Neural cell (in vitro differentiated cells): ENCODE results near the gene CREB3L1. TPM values are rescaled to one million over a fixed set of nuclear protein-coding genes. Genes with fewer than 3 reads are reported as not detected.

Source experiments
- H2AFZ ChIP-seq: fragments of 200-600, 300-800 bp; sonication (generic), shearing (Covaris generic); 2 replicates; pipeline ENCODE4 v1.6.0; 2014; ENCODE audit warnings: low read depth, mild to moderate bottlenecking, antibody characterized with exemption, low read length, moderate library complexity
- H3F3A ChIP-seq: fragments of 200-600 bp; shearing (Covaris generic); 2 replicates; pipeline ENCODE4 v1.6.1; 2016; ENCODE audit warnings: mild to moderate bottlenecking, moderate library complexity, mixed read lengths, antibody characterized with exemption, low read length; ENCODE audit not compliant: insufficient read depth, poor library complexity, severe bottlenecking
- H3K27ac ChIP-seq: fragments of 200-600, 300-800 bp; sonication (generic), shearing (Covaris generic); 2 replicates; pipeline ENCODE4 v1.5.1; 2014; ENCODE audit warnings: mild to moderate bottlenecking, low read length, moderate library complexity
- H3K27me3 ChIP-seq: fragments of 300-800, 200-600 bp; sonication (generic), shearing (Covaris generic); 2 replicates; pipeline ENCODE4 v1.6.0; 2014; ENCODE audit warnings: mild to moderate bottlenecking, low read depth, low read length, moderate library complexity; ENCODE audit not compliant: insufficient read depth
- H3K36me3 ChIP-seq: fragments of 300-800, 200-600 bp; sonication (generic), shearing (Covaris generic); 2 replicates; pipeline ENCODE4 v1.5.1; 2014; ENCODE audit warnings: mild to moderate bottlenecking, antibody characterized with exemption, low read length, moderate library complexity; ENCODE audit not compliant: insufficient read depth
- H3K4me2 ChIP-seq: fragments of 300-800, 200-600 bp; sonication (generic), shearing (Covaris generic); 2 replicates; pipeline ENCODE4 v1.6.0; 2014; ENCODE audit warnings: mild to moderate bottlenecking, low read length
- H3K4me3 ChIP-seq: fragments of 300-800, 200-600 bp; sonication (generic), shearing (Covaris generic); 2 replicates; pipeline ENCODE4 v1.5.1; 2014; ENCODE audit warnings: mild to moderate bottlenecking, low read length, moderate library complexity
- H3K79me2 ChIP-seq: fragments of 200-600 bp; shearing (Covaris generic); replicated peaks from 2 replicates; pipeline ENCODE4 v1.6.0; 2014; ENCODE audit warnings: mild to moderate bottlenecking, low read length, moderate library complexity; ENCODE audit not compliant: insufficient read depth
- H3K9ac ChIP-seq: fragments of 300-800, 200-600 bp; sonication (generic), shearing (Covaris generic); 2 replicates; pipeline ENCODE4 v1.6.1; 2016; ENCODE audit warnings: mild to moderate bottlenecking, low read length, mixed read lengths
- H3K9me2 ChIP-seq: fragments of 200-600 bp; shearing (Covaris generic); 2 replicates; pipeline ENCODE4 v1.6.1; 2016; ENCODE audit warnings: mild to moderate bottlenecking, low read length, mixed read lengths; ENCODE audit not compliant: insufficient read depth
- H3K9me3 ChIP-seq: fragments of 200-600, 300-800 bp; sonication (generic), shearing (Covaris generic); 2 replicates; pipeline ENCODE4 v1.6.1; 2016; ENCODE audit warnings: mild to moderate bottlenecking, mixed run types, low read length, moderate library complexity, mixed read lengths
- H4K20me1 ChIP-seq: fragments of 200-600 bp; shearing (Covaris generic); 2 replicates; pipeline ENCODE4 v1.6.1; 2016; ENCODE audit warnings: mild to moderate bottlenecking, mixed run types; ENCODE audit not compliant: insufficient read depth
- EP300 ChIP-seq: fragments of 450-650 bp; conservative IDR thresholded peaks from 2 replicates; pipeline ENCODE4 v1.6.1; 2014; ENCODE audit warnings: antibody characterized with exemption, mild to moderate bottlenecking, moderate library complexity; ENCODE audit not compliant: poor library complexity, severe bottlenecking
- EZH2 ChIP-seq: fragments of 200-600, 300-800 bp; shearing (Covaris generic), sonication (generic); IDR thresholded peaks from 2 replicates; pipeline ENCODE4 v1.6.1; 2014; ENCODE audit warnings: antibody characterized with exemption, low read length, borderline replicate concordance, mild to moderate bottlenecking; ENCODE audit not compliant: insufficient read depth, poor library complexity, severe bottlenecking
- MXI1 ChIP-seq: fragments of 450-650 bp; conservative IDR thresholded peaks from 2 replicates; pipeline ENCODE4 v1.6.1; 2014; ENCODE audit warnings: antibody characterized with exemption, mild to moderate bottlenecking; ENCODE audit not compliant: poor library complexity, severe bottlenecking
- POLR2AphosphoS5 ChIP-seq: IDR thresholded peaks from 2 replicates; pipeline ENCODE4 v1.6.1; 2012
- RAD21 ChIP-seq: fragments of 450-650 bp; conservative IDR thresholded peaks from 2 replicates; pipeline ENCODE4 v1.6.1; 2014; ENCODE audit warnings: antibody characterized with exemption, mild to moderate bottlenecking, moderate library complexity
- SMC3 ChIP-seq: fragments of 450-650 bp; conservative IDR thresholded peaks from 2 replicates; pipeline ENCODE4 v1.6.1; 2014; ENCODE audit warnings: antibody characterized with exemption, mild to moderate bottlenecking, moderate library complexity; ENCODE audit not compliant: poor library complexity
- TAF1 ChIP-seq: IDR thresholded peaks from 2 replicates; pipeline ENCODE4 v1.6.1; 2012; ENCODE audit warnings: low read depth
- polyA plus RNA-seq: library from polyadenylated mRNA; depleted of rRNA; stranded (reverse); fragments of >200 nt; gene quantifications from 2 replicates; pipeline ENCODE4 v1.2.3, GENCODE V29; 2014
- TF ChIP-seq, protein P1 (sequence below): fragments of 450-650 bp; IDR thresholded peaks from 2 replicates; pipeline ENCODE4 v1.5.1; 2014; ENCODE audit warnings: antibody characterized with exemption, mild to moderate bottlenecking, moderate library complexity; ENCODE audit not compliant: poor library complexity, severe bottlenecking
- TF ChIP-seq, protein P2 (sequence below): IDR thresholded peaks from 2 replicates; pipeline ENCODE4 v1.6.1; 2012; ENCODE audit warnings: borderline replicate concordance

CREB3L1 gene
- polyA plus RNA-seq, 1 donor from 2014 or later = not detected

DNA sequence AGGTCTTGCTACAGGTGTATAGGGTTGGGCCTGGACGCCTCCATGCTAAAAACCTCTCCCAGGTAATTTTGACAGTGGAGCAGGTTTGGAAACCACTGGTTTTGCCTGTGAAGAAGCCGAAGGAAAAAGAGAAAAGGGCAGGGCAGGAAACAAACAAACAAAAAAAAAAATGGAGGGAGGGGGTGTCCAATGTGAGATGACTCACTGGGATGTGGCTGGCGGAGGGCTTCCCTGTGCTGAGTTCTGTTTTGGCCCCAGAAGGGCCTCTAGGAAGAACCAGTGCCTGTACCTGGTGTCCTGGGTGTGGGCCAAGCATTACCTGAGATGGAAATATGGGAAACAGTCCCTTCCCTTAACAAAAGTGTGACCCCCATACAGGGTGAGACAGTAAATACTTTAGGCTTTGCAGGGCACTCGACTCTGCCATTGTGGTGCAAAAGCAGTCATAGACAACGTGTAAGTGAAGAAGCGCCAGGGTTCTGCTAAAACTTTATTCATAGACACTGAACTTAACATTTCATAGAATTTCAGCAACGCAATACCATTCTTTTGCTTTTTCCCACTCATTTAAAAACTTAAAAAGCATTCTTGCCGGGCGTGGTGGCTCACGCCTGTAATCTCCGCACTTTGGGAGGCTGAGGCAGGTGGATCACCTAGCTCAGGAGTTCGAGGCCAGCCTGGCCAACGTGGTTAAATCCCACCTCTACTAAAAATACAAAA, 60.3 kb downstream of the CREB3L1 start:
- no peak overlapping the region for H3K4me3 ChIP-seq
- H3F3A ChIP-seq = no peaks in the 10 kb centered on the region
- H3K36me3 ChIP-seq = no peaks in the 10 kb centered on the region
- no peak overlapping the region for H3K9ac ChIP-seq
- H2AFZ ChIP-seq = no peak overlapping the region
- no peak overlapping the region for H3K4me2 ChIP-seq
- TF ChIP-seq POLR2AphosphoS5 = no peak
- TF ChIP-seq, protein P1, sequence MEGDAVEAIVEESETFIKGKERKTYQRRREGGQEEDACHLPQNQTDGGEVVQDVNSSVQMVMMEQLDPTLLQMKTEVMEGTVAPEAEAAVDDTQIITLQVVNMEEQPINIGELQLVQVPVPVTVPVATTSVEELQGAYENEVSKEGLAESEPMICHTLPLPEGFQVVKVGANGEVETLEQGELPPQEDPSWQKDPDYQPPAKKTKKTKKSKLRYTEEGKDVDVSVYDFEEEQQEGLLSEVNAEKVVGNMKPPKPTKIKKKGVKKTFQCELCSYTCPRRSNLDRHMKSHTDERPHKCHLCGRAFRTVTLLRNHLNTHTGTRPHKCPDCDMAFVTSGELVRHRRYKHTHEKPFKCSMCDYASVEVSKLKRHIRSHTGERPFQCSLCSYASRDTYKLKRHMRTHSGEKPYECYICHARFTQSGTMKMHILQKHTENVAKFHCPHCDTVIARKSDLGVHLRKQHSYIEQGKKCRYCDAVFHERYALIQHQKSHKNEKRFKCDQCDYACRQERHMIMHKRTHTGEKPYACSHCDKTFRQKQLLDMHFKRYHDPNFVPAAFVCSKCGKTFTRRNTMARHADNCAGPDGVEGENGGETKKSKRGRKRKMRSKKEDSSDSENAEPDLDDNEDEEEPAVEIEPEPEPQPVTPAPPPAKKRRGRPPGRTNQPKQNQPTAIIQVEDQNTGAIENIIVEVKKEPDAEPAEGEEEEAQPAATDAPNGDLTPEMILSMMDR = no peak
- no peak for TF ChIP-seq TAF1
- no peak for TF ChIP-seq MXI1
- no peak for TF ChIP-seq EZH2
- no peak for TF ChIP-seq EP300
- TF ChIP-seq, protein P2, sequence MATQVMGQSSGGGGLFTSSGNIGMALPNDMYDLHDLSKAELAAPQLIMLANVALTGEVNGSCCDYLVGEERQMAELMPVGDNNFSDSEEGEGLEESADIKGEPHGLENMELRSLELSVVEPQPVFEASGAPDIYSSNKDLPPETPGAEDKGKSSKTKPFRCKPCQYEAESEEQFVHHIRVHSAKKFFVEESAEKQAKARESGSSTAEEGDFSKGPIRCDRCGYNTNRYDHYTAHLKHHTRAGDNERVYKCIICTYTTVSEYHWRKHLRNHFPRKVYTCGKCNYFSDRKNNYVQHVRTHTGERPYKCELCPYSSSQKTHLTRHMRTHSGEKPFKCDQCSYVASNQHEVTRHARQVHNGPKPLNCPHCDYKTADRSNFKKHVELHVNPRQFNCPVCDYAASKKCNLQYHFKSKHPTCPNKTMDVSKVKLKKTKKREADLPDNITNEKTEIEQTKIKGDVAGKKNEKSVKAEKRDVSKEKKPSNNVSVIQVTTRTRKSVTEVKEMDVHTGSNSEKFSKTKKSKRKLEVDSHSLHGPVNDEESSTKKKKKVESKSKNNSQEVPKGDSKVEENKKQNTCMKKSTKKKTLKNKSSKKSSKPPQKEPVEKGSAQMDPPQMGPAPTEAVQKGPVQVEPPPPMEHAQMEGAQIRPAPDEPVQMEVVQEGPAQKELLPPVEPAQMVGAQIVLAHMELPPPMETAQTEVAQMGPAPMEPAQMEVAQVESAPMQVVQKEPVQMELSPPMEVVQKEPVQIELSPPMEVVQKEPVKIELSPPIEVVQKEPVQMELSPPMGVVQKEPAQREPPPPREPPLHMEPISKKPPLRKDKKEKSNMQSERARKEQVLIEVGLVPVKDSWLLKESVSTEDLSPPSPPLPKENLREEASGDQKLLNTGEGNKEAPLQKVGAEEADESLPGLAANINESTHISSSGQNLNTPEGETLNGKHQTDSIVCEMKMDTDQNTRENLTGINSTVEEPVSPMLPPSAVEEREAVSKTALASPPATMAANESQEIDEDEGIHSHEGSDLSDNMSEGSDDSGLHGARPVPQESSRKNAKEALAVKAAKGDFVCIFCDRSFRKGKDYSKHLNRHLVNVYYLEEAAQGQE = no peak
- TF ChIP-seq RAD21 = no peak
- no peak for TF ChIP-seq SMC3
- no peak overlapping the region for H3K27ac ChIP-seq
- no peaks in the 10 kb centered on the region for H4K20me1 ChIP-seq
- no peaks in the 10 kb centered on the region for H3K9me3 ChIP-seq
- H3K79me2 ChIP-seq = peaks cover 5% of the 10 kb centered on the region
- H3K27me3 ChIP-seq = peaks cover 11% of the 10 kb centered on the region
- H3K9me2 ChIP-seq = no peaks in the 10 kb centered on the region

- no peaks in the 10 kb centered on the region for H3K9me3 ChIP-seq
- peaks cover 8% of the 10 kb centered on the region for H3K27me3 ChIP-seq
- TF ChIP-seq EZH2 (no peak), TAF1 (no peak), MXI1 (no peak), EP300 (no peak), POLR2AphosphoS5 (no peak)
- TF ChIP-seq, protein P2 = no peak
- peaks cover 5% of the 10 kb centered on the region for H3K79me2 ChIP-seq
- no peaks in the 10 kb centered on the region for H3K9me2 ChIP-seq
- peak overlapping the region; percentile 61 for H3K9ac ChIP-seq
- H4K20me1 ChIP-seq = no peaks in the 10 kb centered on the region
- H3K36me3 ChIP-seq = no peaks in the 10 kb centered on the region
- no peaks in the 10 kb centered on the region for H3F3A ChIP-seq
- peak overlapping the region; percentile 41 for H3K4me2 ChIP-seq
- peak overlapping the region; percentile 84 for H3K27ac ChIP-seq
- peak overlapping the region; percentile 54 for H3K4me3 ChIP-seq
- H2AFZ ChIP-seq = peak overlapping the region; percentile 4
These were observed 61.1 kb downstream of the CREB3L1 start for GRCh38 chr11:46338636-46338987.
